ENCODE data around the gene RASA3. TPM values are rescaled to one million over a fixed set of nuclear protein-coding genes. Genes with fewer than 3 reads are reported as not detected.

The RASA3 gene
- total RNA-seq, 5 donors from 2014 or later (not counting 1 experiment from before 2014, with no cell fraction given) = 223 to 267 (median 238) TPM

- Mint-ChIP-seq H3K4me3 (no peak overlapping the region), H3K36me3 (peaks cover 31% of the 10 kb centered on the region), H3K4me1 (no peaks in the 10 kb centered on the region), H3K9me3 (no peaks in the 10 kb centered on the region), H3K27me3 (no peaks in the 10 kb centered on the region), H3K27ac (no peak overlapping the region)
- 96% methylated on average over 25 of the region's 36 CpGs for WGBS (ENCODE audit: insufficient coverage)
- ChIA-PET POLR2A (no interaction called here), CTCF (no interaction called here)
- Histone ChIP-seq H3K4me3 (ENCODE audit: control insufficient read depth in 1 of 2, extremely low read depth in 1 of 2, low read length in 1 of 2) (no peak overlapping the region), H3K4me1 (ENCODE audit: control insufficient read depth in 1 of 2, extremely low read depth in 1 of 2, insufficient read depth in 2 of 2, low read length in 2 of 2) (peaks cover 0 to 3% of the 10 kb centered on the region in 2 experiments), H3K36me3 (ENCODE audit: control insufficient read depth in 2 of 2, extremely low read depth in 1 of 2, insufficient read depth in 1 of 2, low read length in 1 of 2) (peaks cover 37 to 69% of the 10 kb centered on the region in 2 donors), H3K27me3 (replicated peaks in 1 of 2; ENCODE audit: control insufficient read depth in 2 of 2, extremely low read depth in 1 of 2, insufficient read depth in 2 of 2, low read length in 1 of 2) (no peaks in the 10 kb centered on the region), H3K9me3 (no peaks in the 10 kb centered on the region), H3K27ac (ENCODE audit: low read length) (no peak overlapping the region)
- no peak for ATAC-seq (replicated peaks in 1 of 4)
- DNase-seq = no peak
Measured at GRCh38 chr13:113972451-113973217, 159.8 kb downstream of the RASA3 start.

GRCh38 chr13:113971471-113972231 is 160.8 kb downstream of the RASA3 start:
- ChIA-PET POLR2A (no interaction called here), CTCF (no interaction called here)
- DNase-seq (no peak), ATAC-seq (replicated peaks in 1 of 4) (no peak)
- no peaks in the 10 kb centered on the region for H3K27me3 Mint-ChIP-seq
- H3K4me3 Mint-ChIP-seq = no peak overlapping the region
- H3K4me1 Mint-ChIP-seq = no peaks in the 10 kb centered on the region
- WGBS (ENCODE audit: insufficient coverage) = 93% methylated on average over 27 of the region's 36 CpGs
- no peak overlapping the region for H3K27ac ChIP-seq (ENCODE audit: low read length)
- H3K4me3 ChIP-seq (ENCODE audit: control insufficient read depth in 1 of 2, extremely low read depth in 1 of 2, low read length in 1 of 2) = no peak overlapping the region
- H3K9me3 ChIP-seq = no peaks in the 10 kb centered on the region
- no peaks in the 10 kb centered on the region for H3K9me3 Mint-ChIP-seq
- peaks cover 30 to 59% of the 10 kb centered on the region in 2 donors for H3K36me3 ChIP-seq (ENCODE audit: control insufficient read depth in 2 of 2, extremely low read depth in 1 of 2, insufficient read depth in 1 of 2, low read length in 1 of 2)
- peaks cover 0 to 2% of the 10 kb centered on the region in 2 experiments for H3K4me1 ChIP-seq (ENCODE audit: control insufficient read depth in 1 of 2, extremely low read depth in 1 of 2, insufficient read depth in 2 of 2, low read length in 2 of 2)
- no peaks in the 10 kb centered on the region for H3K27me3 ChIP-seq (replicated peaks in 1 of 2; ENCODE audit: control insufficient read depth in 2 of 2, extremely low read depth in 1 of 2, insufficient read depth in 2 of 2, low read length in 1 of 2)
- H3K27ac Mint-ChIP-seq = no peak overlapping the region
- peaks cover 25% of the 10 kb centered on the region for H3K36me3 Mint-ChIP-seq

GRCh38 chr13:113970810-113971470 is 161.5 kb downstream of the RASA3 start:
- Histone ChIP-seq H3K4me1 (ENCODE audit: control insufficient read depth in 1 of 2, extremely low read depth in 1 of 2, insufficient read depth in 2 of 2, low read length in 2 of 2) (no peaks in the 10 kb centered on the region), H3K27me3 (replicated peaks in 1 of 2; ENCODE audit: control insufficient read depth in 2 of 2, extremely low read depth in 1 of 2, insufficient read depth in 2 of 2, low read length in 1 of 2) (no peaks in the 10 kb centered on the region), H3K9me3 (no peaks in the 10 kb centered on the region), H3K4me3 (ENCODE audit: control insufficient read depth in 1 of 2, extremely low read depth in 1 of 2, low read length in 1 of 2) (no peak overlapping the region), H3K27ac (ENCODE audit: low read length) (no peak overlapping the region), H3K36me3 (ENCODE audit: control insufficient read depth in 2 of 2, extremely low read depth in 1 of 2, insufficient read depth in 1 of 2, low read length in 1 of 2) (peaks cover 28 to 55% of the 10 kb centered on the region in 2 donors)
- Mint-ChIP-seq H3K4me1 (no peaks in the 10 kb centered on the region), H3K27me3 (no peaks in the 10 kb centered on the region), H3K4me3 (no peak overlapping the region), H3K36me3 (peaks cover 25% of the 10 kb centered on the region), H3K27ac (peak overlapping the region in 1 of 2 donors; percentile 48), H3K9me3 (no peaks in the 10 kb centered on the region)
- no peak for ATAC-seq (replicated peaks in 1 of 4)
- WGBS (ENCODE audit: insufficient coverage) = 90% methylated on average over 13 of the region's 19 CpGs
- ChIA-PET CTCF (no interaction called here), POLR2A (no interaction called here)
- DNase-seq = no peak

- H3K36me3 Mint-ChIP-seq = peaks cover 22% of the 10 kb centered on the region
- H3K27me3 ChIP-seq (replicated peaks in 1 of 2; ENCODE audit: control insufficient read depth in 2 of 2, extremely low read depth in 1 of 2, insufficient read depth in 2 of 2, low read length in 1 of 2) = no peaks in the 10 kb centered on the region
- no peaks in the 10 kb centered on the region for H3K9me3 Mint-ChIP-seq
- ChIA-PET POLR2A (no interaction called here), CTCF (no interaction called here)
- peaks cover 23 to 46% of the 10 kb centered on the region in 2 donors for H3K36me3 ChIP-seq (ENCODE audit: control insufficient read depth in 2 of 2, extremely low read depth in 1 of 2, insufficient read depth in 1 of 2, low read length in 1 of 2)
- DNase-seq = no peak
- ATAC-seq (replicated peaks in 1 of 4) = no peak
- H3K27me3 Mint-ChIP-seq = no peaks in the 10 kb centered on the region
- H3K4me1 ChIP-seq (ENCODE audit: control insufficient read depth in 1 of 2, extremely low read depth in 1 of 2, insufficient read depth in 2 of 2, low read length in 2 of 2) = no peaks in the 10 kb centered on the region
- no peaks in the 10 kb centered on the region for H3K9me3 ChIP-seq
- H3K4me3 Mint-ChIP-seq = no peak overlapping the region
- WGBS (ENCODE audit: insufficient coverage) = 97% methylated on average over 16 of the region's 20 CpGs
- no peak overlapping the region for H3K27ac Mint-ChIP-seq
- no peak overlapping the region for H3K4me3 ChIP-seq (ENCODE audit: control insufficient read depth in 1 of 2, extremely low read depth in 1 of 2, low read length in 1 of 2)
- no peaks in the 10 kb centered on the region for H3K4me1 Mint-ChIP-seq
- no peak overlapping the region for H3K27ac ChIP-seq (ENCODE audit: low read length)
Measured at GRCh38 chr13:113969973-113970611, 162.3 kb downstream of the RASA3 start.

GRCh38 chr13:113969311-113969972 is 163.0 kb downstream of the RASA3 start:
- Histone ChIP-seq H3K9me3 (no peaks in the 10 kb centered on the region), H3K4me1 (ENCODE audit: control insufficient read depth in 1 of 2, extremely low read depth in 1 of 2, insufficient read depth in 2 of 2, low read length in 2 of 2) (no peaks in the 10 kb centered on the region), H3K36me3 (ENCODE audit: control insufficient read depth in 2 of 2, extremely low read depth in 1 of 2, insufficient read depth in 1 of 2, low read length in 1 of 2) (peaks cover 22 to 40% of the 10 kb centered on the region in 2 donors), H3K4me3 (ENCODE audit: control insufficient read depth in 1 of 2, extremely low read depth in 1 of 2, low read length in 1 of 2) (no peak overlapping the region), H3K27me3 (replicated peaks in 1 of 2; ENCODE audit: control insufficient read depth in 2 of 2, extremely low read depth in 1 of 2, insufficient read depth in 2 of 2, low read length in 1 of 2) (no peaks in the 10 kb centered on the region), H3K27ac (ENCODE audit: low read length) (no peak overlapping the region)
- ChIA-PET POLR2A (no interaction called here), CTCF (no interaction called here)
- H3K4me1 Mint-ChIP-seq = no peaks in the 10 kb centered on the region
- ATAC-seq (replicated peaks in 1 of 4) = no peak
- H3K27ac Mint-ChIP-seq = no peak overlapping the region
- no peaks in the 10 kb centered on the region for H3K27me3 Mint-ChIP-seq
- H3K36me3 Mint-ChIP-seq = peaks cover 16% of the 10 kb centered on the region
- H3K4me3 Mint-ChIP-seq = no peak overlapping the region
- DNase-seq = no peak
- H3K9me3 Mint-ChIP-seq = no peaks in the 10 kb centered on the region
- 94% methylated on average over 16 of the region's 25 CpGs for WGBS (ENCODE audit: insufficient coverage)
